ENCODE measurements around the gene LRRC4. TPM values are rescaled to one million over a fixed set of nuclear protein-coding genes. Genes with fewer than 3 reads are reported as not detected.

Gene LRRC4, protein sequence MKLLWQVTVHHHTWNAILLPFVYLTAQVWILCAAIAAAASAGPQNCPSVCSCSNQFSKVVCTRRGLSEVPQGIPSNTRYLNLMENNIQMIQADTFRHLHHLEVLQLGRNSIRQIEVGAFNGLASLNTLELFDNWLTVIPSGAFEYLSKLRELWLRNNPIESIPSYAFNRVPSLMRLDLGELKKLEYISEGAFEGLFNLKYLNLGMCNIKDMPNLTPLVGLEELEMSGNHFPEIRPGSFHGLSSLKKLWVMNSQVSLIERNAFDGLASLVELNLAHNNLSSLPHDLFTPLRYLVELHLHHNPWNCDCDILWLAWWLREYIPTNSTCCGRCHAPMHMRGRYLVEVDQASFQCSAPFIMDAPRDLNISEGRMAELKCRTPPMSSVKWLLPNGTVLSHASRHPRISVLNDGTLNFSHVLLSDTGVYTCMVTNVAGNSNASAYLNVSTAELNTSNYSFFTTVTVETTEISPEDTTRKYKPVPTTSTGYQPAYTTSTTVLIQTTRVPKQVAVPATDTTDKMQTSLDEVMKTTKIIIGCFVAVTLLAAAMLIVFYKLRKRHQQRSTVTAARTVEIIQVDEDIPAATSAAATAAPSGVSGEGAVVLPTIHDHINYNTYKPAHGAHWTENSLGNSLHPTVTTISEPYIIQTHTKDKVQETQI
- 0.39 TPM in 1 of 2 replicates, not detected in the other for total RNA-seq (2014; rRNA removed; shearing (Covaris generic))

DNA sequence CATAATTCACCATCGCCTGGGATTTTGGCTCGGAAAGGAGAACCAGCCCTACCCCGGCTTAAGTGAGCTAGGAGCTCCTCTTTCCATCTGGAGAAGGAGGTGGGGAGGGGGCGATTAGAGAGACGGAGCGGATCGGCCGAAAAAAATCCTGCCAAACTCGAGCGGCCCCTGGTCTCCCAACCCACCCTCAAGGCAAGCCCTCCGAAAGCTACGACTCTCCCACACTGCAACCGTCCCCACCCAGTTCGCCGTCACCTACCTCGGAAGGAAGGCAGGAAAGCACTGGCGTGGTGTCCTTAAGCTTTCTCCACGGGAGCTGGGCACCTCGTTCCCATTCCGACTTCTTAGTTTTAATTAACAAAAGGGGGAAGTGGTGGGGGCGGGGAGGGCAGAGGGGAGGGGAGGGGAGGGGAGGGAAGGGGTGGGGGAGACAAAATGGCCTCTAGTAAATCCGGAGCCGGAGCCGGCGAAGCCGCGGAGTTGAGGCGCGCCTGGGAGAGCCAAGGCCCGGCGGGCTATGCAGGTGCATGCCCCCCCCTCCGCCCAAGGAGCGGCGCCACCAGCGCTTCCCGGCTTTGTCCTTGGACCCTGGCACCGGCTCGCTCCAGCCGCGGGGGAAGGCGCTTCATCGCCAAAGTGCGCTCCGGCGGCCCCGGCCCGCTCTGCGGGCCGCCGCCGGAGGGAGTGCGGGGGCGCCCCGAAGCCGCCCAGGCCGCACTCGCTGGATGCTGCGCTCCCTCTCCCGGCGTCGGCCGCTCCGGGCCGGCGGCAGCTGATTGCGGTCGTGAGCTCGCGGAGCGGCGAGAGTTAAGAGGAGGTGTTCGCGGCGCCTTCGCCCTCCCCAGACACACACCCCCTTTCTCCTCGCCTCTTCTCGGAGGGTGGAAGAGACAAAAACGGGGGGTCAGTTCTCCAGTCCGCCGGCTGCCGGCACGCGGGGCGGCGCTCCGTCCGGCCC lies at the start of gene LRRC4:
Gene LRRC4, minus strand, starts transcription at position 784 of the 958 bp plus-strand sequence. CDS start 797 bp downstream, outside the sequence.
- DNase-seq (ENCODE audit: low read depth) = peak; percentile 64

DNA sequence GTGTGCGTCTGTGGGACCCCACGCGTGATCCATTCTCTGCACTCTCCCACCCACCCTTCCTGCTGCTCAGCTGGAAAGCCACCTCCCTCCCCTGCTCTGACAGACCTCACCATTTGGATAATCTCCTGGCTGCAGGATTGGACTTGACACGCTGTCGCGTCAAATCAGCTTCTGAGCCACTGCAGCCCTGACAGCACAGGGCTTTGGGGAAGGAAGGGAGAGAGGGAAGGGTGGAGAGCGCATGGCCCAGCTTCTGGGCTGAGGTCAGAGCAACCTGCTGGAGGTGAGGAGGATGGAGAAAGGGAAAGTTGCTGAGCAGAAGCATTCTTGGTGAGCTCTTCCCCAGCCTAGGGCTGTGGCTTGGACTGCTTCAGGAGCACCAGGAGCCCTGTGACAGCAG lies 48.9 kb upstream of the LRRC4 start:
- no peak for DNase-seq (ENCODE audit: low read depth)

DNA sequence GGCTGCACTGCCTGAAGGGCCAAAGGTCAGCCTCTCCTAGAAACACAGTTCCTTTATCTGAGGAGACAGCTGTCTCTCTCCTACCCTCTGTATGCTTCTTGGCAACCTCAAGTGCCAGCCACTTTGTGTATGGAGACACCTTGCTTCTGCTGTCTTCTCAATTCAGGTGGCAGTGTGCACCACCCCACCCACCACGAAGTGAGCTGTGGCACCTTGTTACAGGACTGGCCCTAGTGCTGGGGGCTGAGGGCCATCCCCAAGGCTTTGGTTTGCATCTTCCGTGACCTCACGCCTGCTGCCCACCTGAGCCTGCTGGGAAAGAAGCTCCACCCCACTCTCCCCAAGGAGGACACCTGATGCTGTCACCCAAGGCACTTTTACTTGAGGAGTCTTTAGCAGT lies 47.1 kb upstream of the LRRC4 start:
- no peak for DNase-seq (ENCODE audit: low read depth)

DNA sequence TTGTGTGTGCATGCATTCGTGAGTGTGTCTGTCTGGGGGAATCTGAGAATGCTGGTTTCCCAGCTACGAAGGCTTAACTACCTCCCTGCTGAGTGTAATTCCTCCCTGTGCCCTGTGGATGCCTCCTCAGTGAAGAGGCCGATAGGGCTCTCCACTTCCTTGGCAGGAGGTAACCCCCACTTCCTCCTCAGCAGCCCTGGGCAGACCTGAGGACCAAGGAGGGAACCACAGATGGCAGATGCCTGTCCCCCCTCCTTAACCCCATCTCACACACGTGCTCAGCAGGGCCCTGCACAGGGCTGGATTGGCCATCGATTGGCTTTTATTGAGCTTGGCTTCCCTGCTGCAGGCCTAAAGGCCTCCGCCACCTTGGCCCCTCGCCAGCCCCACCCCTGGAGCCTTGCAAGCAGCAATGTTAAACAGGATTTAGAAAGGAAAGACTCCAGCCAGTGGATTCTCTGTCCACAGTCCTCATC lies 45.6 kb upstream of the LRRC4 start:
- no peak for DNase-seq (ENCODE audit: low read depth)

DNA sequence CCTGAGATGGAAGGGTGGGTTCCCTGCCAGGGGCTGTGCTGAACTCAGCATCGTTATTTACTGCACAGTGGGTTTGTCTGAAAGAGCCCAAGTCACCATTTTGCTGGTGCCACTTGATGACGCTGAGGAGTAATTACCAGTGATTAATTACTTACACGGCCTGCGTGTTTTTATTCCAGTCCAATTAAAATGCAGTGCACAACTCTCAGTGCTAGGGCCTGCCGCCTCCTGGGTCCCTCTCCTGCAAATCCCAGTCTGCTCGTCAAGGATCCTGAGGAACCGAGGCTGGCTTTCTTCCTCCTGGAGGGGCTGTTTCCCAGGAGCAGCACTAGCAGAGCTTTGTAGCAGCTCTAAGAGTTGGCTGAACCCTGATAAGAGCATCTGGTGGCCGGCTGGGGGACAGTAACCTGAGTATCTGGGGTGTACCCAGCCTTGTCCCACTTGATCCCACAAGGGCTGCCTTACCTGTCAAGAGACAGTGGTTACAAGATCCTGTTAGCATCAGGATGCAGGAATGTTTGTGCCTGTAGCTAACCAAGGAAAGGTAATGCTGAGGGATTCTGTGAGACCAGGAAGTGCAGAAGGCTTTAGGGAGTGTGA lies 45.1 kb upstream of the LRRC4 start:
- DNase-seq (ENCODE audit: low read depth) = no peak

DNA sequence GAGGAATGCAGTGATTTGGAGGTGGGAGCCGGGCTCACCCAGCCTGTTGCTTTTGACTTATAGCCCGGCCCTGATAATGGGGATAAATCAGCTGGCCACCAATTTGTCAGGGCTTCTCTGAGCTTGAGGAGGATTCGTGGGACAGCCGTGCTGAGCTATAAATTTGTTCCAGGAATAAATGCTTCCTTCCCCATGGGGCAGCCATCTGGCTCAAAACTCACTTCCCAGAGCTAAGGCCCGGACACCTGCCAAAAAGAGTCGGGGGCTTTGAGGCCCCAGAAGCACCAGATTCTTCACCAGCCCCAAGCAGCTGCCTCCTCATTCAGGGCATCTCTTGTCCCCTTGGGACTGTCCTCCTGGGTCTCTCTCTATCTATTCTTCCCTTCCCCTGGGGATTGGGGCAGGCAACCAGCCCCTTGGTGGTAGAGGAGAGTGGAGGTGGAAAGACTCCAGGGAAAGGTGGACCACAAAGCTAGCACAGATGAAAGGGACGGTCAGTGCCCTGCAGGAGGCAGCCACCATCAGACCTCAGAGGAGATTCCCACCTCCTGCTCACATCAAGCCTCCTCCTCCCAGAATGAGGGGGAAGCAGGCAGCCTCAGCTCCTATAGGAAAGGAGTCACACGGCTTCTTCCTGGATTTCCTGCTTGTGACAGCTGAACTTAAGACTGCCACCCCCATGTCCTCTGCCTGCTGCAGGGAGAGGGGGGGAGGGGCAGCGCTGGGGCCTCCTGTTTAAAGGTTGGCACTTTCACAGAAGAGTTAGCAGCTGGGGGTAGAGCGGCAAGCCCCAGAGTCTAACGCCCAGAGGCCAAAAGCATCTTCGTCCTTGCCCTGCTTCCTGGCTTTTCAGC lies 44.2 kb upstream of the LRRC4 start:
- no peak for DNase-seq (ENCODE audit: low read depth)

DNA sequence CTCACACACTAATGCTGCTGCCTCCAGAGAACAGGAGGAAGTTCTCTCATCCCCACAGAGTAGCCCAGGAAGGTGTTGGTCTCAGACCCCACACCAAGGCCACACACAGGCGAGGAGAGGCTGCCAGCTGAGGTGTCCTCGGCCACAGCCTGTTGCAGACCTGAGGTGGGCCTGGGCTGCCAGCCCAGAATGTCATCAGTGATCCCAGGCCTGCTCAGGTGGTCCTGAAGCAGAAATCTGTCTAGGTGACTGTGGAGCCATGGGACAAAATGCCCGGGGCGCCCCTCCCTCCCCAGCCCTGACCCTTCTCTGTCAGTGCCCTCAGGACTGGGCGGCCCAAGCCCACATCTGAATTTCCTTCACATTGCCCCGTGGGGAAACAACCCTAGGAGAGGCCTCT lies 43.5 kb upstream of the LRRC4 start:
- no peak for DNase-seq (ENCODE audit: low read depth)

DNA sequence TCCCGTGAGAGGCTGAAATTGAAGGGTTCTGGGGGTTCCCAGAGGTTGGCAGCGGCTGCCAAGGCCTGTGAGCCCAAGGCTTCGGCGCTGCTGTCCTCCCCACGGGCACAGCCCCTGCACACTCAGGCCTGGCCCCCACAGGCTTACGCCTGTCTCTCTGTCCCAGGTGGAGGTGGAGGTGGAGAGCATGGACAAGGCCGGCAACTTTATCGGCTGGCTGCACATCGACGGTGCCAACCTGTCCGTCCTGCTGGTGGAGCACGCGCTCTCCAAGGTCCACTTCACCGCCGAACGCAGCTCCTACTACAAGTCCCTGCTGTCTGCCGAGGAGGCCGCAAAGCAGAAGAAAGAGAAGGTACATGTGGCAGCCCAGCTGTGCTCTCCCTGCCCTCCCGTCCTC lies 43.1 kb upstream of the LRRC4 start:
- no peak for DNase-seq (ENCODE audit: low read depth)

DNA sequence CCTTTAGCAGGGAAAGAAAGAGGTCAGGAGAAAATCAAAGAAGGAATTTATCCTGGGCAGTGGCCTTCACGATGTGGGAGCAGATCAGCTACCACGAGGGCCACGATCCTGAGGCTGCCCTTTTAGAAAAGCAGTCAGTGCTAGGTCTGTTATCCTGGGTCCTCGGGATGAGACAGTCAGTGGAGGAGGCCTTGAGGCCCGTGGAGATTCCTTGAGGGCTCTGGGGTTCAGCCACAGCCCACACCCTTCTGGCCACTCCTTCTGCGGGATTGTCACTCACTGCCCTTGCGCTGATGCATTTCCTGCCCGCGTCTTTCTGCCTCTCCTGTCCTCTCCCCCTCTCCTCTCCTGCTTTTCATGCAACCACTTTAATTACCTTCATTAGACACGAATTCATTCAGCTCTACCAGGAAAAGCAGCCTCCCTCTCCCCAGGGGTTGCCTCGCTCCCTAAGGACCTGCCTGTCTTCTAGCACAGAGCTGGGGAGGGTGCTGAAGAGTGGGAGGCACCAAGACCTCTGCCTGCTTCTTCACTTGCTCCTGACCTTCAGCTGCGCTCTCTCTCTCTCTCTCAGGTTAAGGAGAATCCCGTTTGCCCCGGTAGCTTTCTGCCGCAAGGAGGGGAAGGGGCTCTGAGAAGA lies 42.6 kb upstream of the LRRC4 start:
- no peak for DNase-seq (ENCODE audit: low read depth)

DNA sequence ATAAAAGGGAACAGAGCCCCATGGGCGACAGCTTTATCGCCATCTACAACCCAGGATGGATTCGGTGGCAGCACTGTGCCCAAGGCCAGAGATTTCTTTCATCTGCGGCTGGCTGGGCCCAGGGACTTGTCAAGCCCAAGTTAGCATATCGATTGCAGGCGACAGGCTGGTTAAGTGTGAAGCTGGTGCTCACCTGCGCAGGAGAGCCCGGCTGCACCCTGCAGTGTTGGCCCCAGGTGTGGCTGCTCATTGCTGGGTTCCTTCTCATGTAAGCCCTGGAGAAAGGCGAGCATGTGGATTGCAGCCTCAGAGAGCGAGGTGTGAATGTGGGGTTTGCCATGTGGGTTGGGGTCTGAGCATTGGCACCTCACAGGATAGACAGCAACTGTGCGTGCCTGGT lies 40.6 kb upstream of the LRRC4 start:
- DNase-seq (ENCODE audit: low read depth) = no peak

DNA sequence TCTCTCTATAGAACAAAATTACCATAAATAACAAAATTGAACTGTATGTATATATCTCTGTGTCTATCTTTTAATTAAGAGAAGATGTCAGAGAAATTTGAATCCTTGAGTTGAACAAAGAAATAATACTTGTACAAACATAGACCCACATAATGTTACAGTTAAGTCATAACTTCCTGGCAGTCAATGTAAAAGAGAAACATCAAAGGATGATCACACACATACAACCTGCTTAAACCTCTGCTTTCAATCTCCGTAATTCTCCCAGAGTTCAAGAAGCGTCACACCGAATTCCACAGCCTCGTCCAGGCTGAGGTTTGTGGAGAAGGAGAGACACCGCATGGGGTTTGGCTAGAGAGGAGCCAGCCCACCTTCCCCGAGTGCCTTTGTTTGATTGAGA lies 40.1 kb upstream of the LRRC4 start:
- DNase-seq (ENCODE audit: low read depth) = no peak

DNA sequence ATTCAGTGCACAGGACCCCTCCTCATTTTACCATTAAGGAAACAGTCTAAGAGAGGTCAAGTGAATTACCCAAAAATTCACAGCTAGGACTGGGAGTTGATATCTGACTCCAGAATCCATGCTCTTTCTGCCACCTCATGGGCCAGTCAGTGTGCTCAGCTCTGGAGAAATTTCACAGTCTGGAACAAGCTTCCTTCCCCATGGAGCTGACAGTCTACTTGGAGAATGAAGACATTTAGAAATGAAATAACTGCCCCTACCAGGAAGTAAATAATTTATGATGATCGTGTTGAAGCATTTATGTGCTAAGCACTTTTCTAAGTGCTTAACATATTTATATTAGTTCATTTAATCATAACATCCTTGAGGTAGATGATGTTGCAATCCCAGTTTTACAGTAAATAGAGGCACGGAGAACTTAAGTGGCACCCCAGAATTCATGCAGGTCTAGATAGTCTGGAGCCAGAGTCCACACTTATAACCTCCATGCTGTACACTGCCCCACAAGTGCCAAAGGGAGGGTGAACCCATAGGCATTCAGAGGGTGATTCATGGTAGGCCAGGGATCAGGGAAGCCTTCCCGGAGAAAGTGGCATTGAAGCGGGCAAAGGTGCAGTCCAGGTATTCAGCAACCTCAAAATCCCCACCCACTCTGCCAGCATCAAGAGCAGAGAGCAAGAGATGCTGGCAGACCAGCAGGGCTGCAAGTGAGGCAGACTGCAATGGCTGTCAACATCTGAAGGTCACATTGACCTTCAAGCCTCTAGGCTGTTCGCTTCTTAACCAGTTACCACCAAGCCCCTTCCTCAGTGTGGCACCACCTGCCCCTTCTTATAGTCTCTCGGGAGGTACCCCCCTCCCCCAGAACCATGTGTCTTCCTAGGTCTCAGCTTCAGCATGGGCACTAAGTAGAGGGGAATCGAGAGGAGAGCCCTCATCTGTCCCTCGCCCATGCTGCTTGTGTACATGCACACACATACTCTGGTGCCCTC lies 38.4 kb upstream of the LRRC4 start:
- DNase-seq (ENCODE audit: low read depth) = no peak

DNA sequence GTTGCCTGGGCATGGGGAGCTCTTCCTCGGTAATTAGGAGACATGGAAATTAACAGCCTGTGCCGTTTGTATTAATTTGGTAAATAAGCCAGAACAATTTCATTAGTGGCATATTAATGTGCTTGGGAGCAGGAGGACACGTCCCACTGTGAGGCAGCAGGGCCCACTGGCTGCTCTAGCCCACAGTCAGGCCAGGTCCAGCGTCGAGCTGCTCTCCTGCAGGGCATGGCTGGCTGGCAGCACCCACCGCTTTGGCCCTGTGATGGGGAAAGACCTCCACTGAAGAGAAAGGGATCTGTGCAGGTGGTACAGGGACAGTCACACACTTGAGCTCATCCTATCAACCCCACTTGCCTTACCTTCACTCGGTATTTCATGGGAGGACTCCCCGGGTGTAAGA lies 37.5 kb upstream of the LRRC4 start:
- no peak for DNase-seq (ENCODE audit: low read depth)

DNA sequence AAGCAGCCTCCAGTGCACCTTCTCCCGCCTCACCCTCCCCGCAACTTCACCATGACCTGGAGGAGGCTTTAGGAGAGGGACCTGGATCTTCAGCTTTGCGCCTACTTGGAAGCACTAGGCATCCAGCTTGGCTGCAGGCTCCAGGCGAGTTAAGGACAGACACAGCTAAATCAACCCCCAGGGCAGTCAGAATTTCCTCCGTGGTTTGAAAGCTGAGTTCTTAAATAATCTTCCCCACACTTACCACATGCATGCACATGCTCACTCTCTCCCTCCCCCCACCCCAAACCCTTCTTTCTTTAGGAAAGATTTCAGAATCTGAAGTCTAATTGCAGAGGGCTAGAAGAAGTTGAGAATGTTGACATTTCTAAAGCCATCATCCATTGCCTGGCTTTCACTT lies 36.7 kb upstream of the LRRC4 start:
- peak; percentile 27 for DNase-seq (ENCODE audit: low read depth)

DNA sequence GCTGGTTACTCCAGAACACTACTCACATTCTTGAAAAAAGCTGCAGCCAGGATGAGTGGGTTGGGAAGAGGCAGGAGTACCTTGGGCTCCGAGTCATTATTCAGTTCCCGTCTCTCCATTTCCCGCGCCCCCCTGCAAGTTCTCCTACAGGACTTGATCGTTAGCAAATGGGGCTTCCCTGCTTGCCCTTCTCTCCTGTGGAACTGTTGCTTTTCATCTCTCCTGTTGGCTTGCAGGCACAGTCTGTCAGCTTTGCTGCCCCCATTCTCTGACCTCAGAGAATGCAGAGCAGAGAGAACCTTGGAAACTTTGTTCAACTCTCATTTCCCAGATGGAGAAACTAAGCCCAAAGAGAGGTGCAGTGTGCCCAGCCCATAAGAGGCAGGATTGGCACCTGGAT lies 35.6 kb upstream of the LRRC4 start:
- no peak for DNase-seq (ENCODE audit: low read depth)

DNA sequence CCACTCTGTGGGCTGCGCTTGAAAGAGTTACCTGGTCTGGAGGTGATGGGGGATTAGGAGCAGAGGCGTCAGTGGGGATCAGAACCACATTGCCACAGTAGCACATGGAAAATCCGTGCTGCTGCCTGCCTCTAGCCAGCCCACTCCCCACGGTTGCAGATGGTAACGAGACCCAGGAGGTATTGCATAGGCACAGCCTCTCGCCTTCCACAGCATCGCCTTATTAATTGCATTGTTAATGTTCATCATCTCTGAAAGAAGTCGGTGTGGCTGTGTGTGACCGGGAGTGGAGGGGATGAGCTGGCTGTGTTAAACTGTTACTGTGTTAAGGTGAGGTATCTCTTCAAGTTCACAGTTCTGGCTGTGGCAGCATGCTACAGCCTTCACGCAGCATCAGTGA lies 35.2 kb upstream of the LRRC4 start:
- no peak for DNase-seq (ENCODE audit: low read depth)

DNA sequence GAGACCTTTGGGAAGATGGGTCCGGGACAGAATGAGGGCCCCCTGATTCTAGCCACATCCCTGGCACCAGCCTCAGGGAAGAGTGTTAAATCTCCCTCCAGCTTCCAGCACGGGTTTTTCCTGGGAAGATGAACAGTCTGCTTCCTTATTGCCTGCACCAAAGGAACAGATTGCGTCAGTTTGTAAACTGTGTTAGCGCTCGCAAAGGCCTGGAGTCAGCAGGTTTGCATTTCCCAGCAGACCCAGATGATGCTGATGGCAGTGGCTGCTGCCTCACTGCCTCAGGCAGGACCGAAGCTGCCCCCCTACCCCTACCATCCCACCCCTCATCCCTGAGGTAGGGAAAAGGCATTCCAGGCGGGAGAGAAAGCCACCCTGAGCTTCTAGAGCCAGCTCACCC lies 34.6 kb upstream of the LRRC4 start:
- DNase-seq (ENCODE audit: low read depth) = no peak

DNA sequence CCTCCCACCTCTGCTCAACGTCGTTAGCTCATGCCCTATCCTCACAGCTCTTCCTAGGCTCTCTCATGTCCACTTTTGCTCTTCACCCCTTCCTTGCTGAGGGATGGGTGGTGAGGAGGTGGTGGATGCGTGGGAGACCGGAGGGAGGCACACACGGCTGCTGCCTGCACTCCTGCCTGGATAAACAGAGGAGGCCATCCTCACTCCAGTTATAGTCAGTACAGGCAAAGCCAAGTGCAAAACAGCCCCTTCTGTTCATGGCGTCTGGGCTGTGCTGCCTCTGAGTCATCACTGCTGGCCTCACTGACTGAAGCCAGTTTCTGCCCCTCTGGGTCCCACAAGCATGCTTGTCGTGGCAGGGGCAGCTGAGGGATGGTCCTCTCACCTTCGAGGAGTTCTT lies 31.9 kb upstream of the LRRC4 start:
- DNase-seq (ENCODE audit: low read depth) = no peak

DNA sequence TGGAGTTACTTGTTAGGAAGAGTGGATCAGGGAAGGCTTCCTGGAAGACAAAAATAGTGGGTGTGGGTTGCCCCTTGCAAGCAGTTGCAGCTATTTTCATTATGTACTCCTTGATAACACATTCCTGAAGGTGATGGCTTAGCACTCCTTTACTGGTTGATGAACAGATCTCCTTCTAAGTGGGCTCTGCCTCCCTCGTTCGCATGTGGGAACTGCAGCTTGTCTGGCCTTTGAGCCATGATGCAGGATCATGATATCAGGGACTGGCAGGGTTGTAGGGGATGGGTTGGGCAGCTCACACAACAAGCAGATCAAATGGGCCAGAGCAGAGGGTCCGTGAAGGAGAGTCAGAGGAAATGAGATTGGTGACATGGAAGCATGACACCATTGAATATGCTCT lies 28.8 kb upstream of the LRRC4 start:
- no peak for DNase-seq (ENCODE audit: low read depth)

All from M059J (cell line).